ENCODE data around the gene XYLT1.
"Not testable (repeated sequence)": the region's sequence is repeated elsewhere in the genome, so short reads cannot be mapped to it uniquely, and the experiment has no call there.

The XYLT1 gene

GRCh38 chr16:17470908-17471718 is at the start of gene XYLT1:
Gene XYLT1, minus strand, starts transcription at chr16:17470960. Its CDS starts 164 bp downstream, at chr16:17470796.
- peak; percentile 46 for DNase-seq

- no peak for DNase-seq
Observed at GRCh38 chr16:17520111-17520510, 49.4 kb upstream of the XYLT1 start.

GRCh38 chr16:17519101-17519955 is 48.6 kb upstream of the XYLT1 start:
- no peak for DNase-seq

GRCh38 chr16:17518441-17518840 is 47.7 kb upstream of the XYLT1 start:
- DNase-seq: no peak

- DNase-seq: no peak
Observed at GRCh38 chr16:17515421-17516210, 44.9 kb upstream of the XYLT1 start.

GRCh38 chr16:17512636-17513220 is 42.0 kb upstream of the XYLT1 start:
- DNase-seq: no peak

- no peak for DNase-seq
Observed at GRCh38 chr16:17511340-17511739, 40.6 kb upstream of the XYLT1 start.

GRCh38 chr16:17510567-17510966 is 39.8 kb upstream of the XYLT1 start:
- DNase-seq: no peak

GRCh38 chr16:17509194-17509593 is 38.4 kb upstream of the XYLT1 start:
- no peak for DNase-seq

- DNase-seq: no peak
Observed at GRCh38 chr16:17508303-17508702, 37.5 kb upstream of the XYLT1 start.

GRCh38 chr16:17507516-17507915 is 36.8 kb upstream of the XYLT1 start:
- not testable (repeated sequence) for DNase-seq

GRCh38 chr16:17505828-17506227 is 35.1 kb upstream of the XYLT1 start:
- not testable (repeated sequence) for DNase-seq

GRCh38 chr16:17504050-17504449 is 33.3 kb upstream of the XYLT1 start:
- no peak for DNase-seq

- DNase-seq: no peak
Observed at GRCh38 chr16:17503331-17503730, 32.6 kb upstream of the XYLT1 start.

- DNase-seq: no peak
Observed at GRCh38 chr16:17501321-17501720, 30.6 kb upstream of the XYLT1 start.

GRCh38 chr16:17499223-17499902 is 28.6 kb upstream of the XYLT1 start:
- DNase-seq: no peak

- no peak for DNase-seq
Observed at GRCh38 chr16:17497648-17498047, 26.9 kb upstream of the XYLT1 start.

- DNase-seq: no peak
Observed at GRCh38 chr16:17496891-17497290, 26.1 kb upstream of the XYLT1 start.

GRCh38 chr16:17493012-17493411 is 22.3 kb upstream of the XYLT1 start:
- DNase-seq: no peak

GRCh38 chr16:17491140-17491662 is 20.4 kb upstream of the XYLT1 start:
- no peak for DNase-seq

GRCh38 chr16:17488506-17488905 is 17.7 kb upstream of the XYLT1 start:
- DNase-seq: no peak

- no peak for DNase-seq
Observed at GRCh38 chr16:17483351-17483750, 12.6 kb upstream of the XYLT1 start.
